GM20000 (cell line): ENCODE data around the gene FBXL17.
A peak's percentile ranks its signal among the peaks of the same experiment; 100 is the strongest.

Experiments
- DNase-seq: peaks from one replicate; pipeline ENCODE4 v3.0.0; 2012; ENCODE audit warnings: low spot score
- TF ChIP-seq, protein P1 (sequence below): IDR thresholded peaks from 2 replicates; pipeline ENCODE4 v1.5.1; 2012; ENCODE audit warnings: mild to moderate bottlenecking, control low read depth; ENCODE audit errors: extremely low read depth, missing control alignments

The FBXL17 gene

DNA sequence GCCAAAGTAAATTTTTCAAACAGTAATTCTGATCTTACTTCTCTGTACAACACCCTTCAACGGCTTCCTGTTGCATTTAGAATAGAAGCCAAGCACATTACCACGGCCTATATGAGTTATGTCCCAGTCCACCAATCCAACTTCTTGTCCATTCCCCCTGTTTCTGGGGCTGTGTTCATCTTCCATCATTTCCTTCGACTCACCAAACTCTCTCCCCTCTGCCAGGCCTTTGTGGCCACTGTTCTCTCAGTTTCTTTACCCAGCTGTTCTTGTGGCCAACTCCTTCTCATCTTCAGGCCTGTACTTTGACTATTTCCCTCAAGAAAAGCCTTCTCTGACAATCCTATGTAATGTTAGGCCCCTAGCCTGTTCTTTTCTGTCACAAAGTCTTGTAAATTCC lies 451.8 kb downstream of the FBXL17 start:
- TF ChIP-seq, protein P1, sequence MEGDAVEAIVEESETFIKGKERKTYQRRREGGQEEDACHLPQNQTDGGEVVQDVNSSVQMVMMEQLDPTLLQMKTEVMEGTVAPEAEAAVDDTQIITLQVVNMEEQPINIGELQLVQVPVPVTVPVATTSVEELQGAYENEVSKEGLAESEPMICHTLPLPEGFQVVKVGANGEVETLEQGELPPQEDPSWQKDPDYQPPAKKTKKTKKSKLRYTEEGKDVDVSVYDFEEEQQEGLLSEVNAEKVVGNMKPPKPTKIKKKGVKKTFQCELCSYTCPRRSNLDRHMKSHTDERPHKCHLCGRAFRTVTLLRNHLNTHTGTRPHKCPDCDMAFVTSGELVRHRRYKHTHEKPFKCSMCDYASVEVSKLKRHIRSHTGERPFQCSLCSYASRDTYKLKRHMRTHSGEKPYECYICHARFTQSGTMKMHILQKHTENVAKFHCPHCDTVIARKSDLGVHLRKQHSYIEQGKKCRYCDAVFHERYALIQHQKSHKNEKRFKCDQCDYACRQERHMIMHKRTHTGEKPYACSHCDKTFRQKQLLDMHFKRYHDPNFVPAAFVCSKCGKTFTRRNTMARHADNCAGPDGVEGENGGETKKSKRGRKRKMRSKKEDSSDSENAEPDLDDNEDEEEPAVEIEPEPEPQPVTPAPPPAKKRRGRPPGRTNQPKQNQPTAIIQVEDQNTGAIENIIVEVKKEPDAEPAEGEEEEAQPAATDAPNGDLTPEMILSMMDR: no peak
- no peak for DNase-seq

DNA sequence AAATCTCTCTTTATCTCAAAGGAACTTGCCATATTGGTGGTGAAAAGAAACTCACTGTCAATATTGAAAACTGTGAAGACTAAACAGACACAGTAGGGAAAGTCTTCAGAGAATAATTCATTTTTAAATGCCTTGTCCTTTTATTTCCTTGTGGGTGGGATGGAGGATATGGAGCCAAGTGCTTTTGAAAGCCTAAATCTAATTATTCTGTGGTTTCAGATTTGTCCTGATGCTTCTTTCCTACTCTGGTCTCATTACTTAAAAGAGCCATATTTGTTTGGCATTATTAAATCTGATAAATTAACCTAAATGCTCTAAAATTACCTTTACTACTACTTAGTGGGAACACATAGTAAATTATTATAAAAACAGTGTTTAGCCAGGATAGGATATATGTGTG lies 452.8 kb downstream of the FBXL17 start:
- TF ChIP-seq, protein P1: no peak
- no peak for DNase-seq

DNA sequence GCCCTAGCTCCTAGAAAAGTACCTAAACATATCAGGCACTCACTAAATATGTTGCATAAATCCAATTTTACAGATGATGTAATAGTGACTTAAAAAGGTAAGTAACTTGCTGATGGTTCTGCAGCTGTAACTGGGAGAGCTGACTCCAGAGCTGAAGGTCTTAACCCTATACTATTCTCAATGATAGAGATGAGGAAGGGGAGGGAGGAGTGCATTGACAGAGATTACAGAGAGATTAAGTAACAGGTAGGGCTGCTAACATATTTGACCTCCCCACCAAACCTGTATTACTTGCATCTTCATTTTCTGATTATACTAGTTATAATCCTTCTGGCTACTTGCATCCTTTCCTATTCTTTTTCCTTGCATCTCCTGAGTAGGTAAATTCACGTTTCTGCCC lies 455.8 kb downstream of the FBXL17 start:
- no peak for DNase-seq
- TF ChIP-seq, protein P1: no peak

DNA sequence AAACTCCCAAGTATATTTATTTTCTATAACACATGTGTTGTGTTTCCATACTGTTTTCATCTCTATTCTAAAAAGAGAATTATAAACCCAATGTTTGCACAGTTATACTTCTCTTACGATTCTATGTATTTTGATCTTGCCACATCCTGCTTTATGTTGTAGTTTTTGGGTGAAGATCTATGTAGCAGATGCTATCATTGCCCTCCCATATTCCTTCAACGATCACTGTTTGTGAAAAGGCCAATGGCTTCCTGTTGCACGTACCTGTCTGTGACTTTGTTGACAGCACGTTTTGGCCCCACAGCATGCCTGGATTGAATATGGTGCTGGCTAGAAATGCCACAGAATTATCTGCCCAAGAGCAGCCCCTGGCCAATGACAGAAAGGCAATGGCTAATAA lies 456.7 kb downstream of the FBXL17 start:
- DNase-seq: no peak
- TF ChIP-seq, protein P1: no peak

DNA sequence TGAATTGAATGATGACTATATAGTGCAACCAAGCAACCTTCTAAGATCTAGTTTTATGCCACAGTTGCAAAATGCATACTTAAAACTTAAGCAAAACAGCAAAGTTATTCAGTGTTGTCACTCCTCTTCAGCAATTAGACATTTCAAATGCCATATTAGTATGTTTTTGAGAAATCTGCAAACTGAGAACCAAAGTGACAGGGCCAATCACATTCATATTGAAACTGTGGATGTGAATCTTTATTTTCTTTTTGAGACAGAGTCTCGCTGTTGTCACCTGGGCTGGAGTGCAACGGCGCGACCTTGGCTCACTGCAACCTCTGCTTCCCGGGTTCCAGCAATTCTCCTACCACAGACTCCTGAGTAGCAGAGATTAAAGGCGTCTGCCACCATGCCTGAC lies 461.9 kb downstream of the FBXL17 start:
- TF ChIP-seq, protein P1: no peak
- DNase-seq: peak; percentile 5

DNA sequence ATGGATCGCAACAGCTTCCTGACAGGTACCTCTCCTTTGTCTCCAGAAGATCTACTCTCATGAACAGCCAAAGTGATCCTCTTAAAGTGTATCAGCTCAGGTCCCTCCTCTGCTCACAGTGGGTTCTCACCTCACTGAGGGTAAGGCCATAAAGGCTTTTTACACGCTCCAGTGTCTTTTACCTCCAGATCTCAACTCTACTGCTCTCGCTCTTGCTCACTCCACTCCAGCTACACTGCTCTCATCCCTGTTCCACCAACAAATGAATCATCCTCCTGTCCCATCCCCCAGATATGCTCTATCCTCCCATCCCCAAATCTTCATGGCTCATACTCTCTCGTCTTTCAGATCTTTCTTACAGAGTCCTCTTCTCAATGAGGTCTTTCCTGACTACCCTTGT lies 462.5 kb downstream of the FBXL17 start:
- DNase-seq: no peak
- TF ChIP-seq, protein P1: no peak

DNA sequence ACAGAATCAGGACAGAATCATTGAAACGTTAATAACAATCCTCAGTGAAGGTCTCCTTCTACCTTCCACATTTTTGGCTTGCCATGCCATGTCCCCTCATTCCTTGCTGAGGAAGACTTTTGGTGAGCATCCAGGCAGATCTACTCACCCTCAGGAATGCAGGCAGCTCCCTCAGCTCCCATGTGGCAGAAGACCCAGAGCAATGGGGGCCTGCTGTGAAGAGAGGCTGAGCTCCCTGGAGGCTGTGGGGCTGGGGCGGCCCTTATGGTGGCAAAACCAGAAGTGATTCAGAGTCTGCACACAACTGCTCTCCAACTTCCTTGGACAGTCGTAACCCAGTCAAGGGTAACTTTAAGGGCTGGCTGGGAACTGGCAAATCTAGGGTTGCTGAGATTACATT lies 463.9 kb downstream of the FBXL17 start:
- TF ChIP-seq, protein P1: no peak
- DNase-seq: no peak
